ENCODE measurements around the gene PLK3.
A peak's percentile ranks its signal among the peaks of the same experiment; 100 is the strongest.

DNA sequence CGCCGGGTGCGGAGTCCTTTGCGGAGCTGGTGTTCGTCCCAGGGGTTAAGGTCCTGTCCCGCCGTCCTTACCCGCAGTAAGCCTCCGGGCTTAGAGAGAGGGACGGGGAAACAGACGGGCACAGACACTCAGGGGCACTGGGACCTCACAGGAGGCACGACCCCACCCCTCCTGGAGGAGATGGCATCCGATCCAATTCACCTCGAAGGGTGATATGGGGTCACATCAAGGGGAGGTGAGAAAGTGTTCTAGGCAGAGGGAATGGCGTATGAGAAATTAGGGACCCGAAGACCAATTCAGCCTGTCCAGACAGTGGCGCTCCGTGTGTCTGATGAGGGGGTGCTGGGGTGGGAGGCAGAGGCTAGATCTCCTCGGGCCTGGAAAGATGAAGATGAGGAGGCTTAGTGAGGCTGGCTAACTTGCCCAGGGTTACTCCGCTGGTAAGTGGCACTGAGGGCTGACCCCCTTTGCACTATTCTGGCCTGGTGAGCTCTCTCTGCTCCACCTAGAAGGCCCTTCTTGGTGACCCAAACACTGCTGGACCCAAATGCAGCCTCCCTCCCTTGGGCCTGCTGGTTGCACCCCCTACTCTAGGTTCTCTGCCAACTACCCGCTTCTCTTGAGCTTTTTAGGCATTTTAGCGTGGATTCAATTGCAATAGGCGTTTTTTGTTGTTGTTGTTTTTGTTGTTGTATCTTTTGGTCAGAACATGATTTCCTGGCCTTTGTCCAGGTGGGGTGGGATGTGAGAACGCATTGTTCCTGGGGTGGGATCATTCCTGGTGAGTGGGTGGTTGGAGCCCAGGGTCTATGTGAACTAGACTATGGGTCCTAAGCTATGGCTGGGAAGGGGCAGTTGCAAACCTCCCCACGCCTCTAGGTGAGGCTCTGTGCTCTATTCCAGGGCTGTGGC lies 20.4 kb downstream of the PLK3 start:
- TF ChIP-seq, protein P1, sequence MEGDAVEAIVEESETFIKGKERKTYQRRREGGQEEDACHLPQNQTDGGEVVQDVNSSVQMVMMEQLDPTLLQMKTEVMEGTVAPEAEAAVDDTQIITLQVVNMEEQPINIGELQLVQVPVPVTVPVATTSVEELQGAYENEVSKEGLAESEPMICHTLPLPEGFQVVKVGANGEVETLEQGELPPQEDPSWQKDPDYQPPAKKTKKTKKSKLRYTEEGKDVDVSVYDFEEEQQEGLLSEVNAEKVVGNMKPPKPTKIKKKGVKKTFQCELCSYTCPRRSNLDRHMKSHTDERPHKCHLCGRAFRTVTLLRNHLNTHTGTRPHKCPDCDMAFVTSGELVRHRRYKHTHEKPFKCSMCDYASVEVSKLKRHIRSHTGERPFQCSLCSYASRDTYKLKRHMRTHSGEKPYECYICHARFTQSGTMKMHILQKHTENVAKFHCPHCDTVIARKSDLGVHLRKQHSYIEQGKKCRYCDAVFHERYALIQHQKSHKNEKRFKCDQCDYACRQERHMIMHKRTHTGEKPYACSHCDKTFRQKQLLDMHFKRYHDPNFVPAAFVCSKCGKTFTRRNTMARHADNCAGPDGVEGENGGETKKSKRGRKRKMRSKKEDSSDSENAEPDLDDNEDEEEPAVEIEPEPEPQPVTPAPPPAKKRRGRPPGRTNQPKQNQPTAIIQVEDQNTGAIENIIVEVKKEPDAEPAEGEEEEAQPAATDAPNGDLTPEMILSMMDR (IDR thresholded peaks at IDR 0.05) = peak in 1 of 6 experiments; percentile 24
- TF ChIP-seq POLR2A (IDR thresholded peaks at IDR 0.05) = no peak

All from adrenal gland (tissue), 5 donors.